Activated CD4-positive, alpha-beta T cell treated with anti-CD3 and anti-CD28 coated beads for 36 hours (primary cell): ENCODE measurements around the gene VCP. TPM values are rescaled to one million over a fixed set of nuclear protein-coding genes. Genes with fewer than 3 reads are reported as not detected.
A peak's percentile ranks its signal among the peaks of the same experiment; 100 is the strongest.

Experiments used
- ATAC-seq: fragments of 200-7000 bp; cut with Tn5 transposase; one replicate; pipeline ENCODE4 v1.10.0; 2021; ENCODE audit warnings: mild to moderate bottlenecking, moderate library complexity
- CTCF ChIA-PET: fragments of 350-600 bp; sonication (Branson Sonifier 250); formaldehyde crosslinking; loops from one replicate; lab custom pipeline; 2021; ENCODE audit warnings: antibody characterized with exemption; lab: Charles Lee
- POLR2A ChIA-PET: fragments of 350-600 bp; sonication (Branson Sonifier 250); formaldehyde crosslinking; loops from one replicate; lab custom pipeline; 2021; ENCODE audit warnings: antibody characterized with exemption, inconsistent platforms; lab: Charles Lee
- DNase-seq: peaks from one replicate; pipeline ENCODE4 v3.0.0-alpha.2; 2020
- H3K27ac Mint-ChIP-seq: one replicate; pipeline ENCODE4 v1.8.0; 2021; ENCODE audit warnings: mixed read lengths
- H3K27me3 Mint-ChIP-seq: one replicate; pipeline ENCODE4 v1.8.0; 2021; ENCODE audit warnings: mixed read lengths
- H3K36me3 Mint-ChIP-seq: one replicate; pipeline ENCODE4 v1.8.0; 2021; ENCODE audit warnings: low read depth, mixed read lengths
- H3K4me1 Mint-ChIP-seq: one replicate; pipeline ENCODE4 v1.8.0; 2021; ENCODE audit warnings: mixed read lengths
- H3K4me3 Mint-ChIP-seq: one replicate; pipeline ENCODE4 v1.8.0; 2021; ENCODE audit warnings: mild to moderate bottlenecking, moderate library complexity, mixed read lengths
- H3K9me3 Mint-ChIP-seq: one replicate; pipeline ENCODE4 v1.8.0; 2021; ENCODE audit warnings: low read depth, mixed read lengths
- intact Hi-C, 2 experiments: fragments of 100-400 bp; cut with DNase I in 1 of 2; cut with micrococcal nuclease in 1 of 2; formaldehyde crosslinking; loops; one replicate each; pipeline versions ENCODE4 v1.14.2 to v1.15.1; 2022 to 2024; cut with DNase I, micrococcal nuclease
- total RNA-seq, 2 experiments: library from RNA; stranded (reverse); gene quantifications; one replicate each; pipeline ENCODE4 v1.2.3, GENCODE V29; 2021

VCP gene
- total RNA-seq, 2 experiments from 2014 or later: 261 to 268 TPM

DNA sequence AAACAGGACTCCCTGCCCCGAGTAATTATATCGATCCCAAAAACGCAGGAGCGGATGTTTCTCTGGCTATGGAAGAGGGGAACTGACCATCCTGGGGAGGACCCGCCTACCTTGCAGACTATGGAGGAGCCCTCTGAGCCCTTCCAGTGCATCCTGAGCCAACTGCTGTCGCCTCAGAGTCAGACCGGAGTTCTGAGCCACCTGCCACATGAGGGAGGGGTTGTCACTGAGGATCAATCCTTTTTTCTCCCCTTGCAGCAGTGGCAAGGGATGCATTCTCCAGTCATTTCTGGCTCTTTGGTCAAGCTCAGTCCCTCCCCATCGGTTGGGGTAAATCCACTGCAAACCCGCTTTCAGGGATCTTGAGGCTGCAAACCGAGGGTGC lies 6.6 kb upstream of the VCP start:
- CTCF ChIA-PET: interaction anchor here (0.7 to 7.5 kb wide), 11 partner anchors 10 to 736 kb away, joined by 3 to 54 read pairs (median 4); partner anchors contain the start of genes HINT2, PIGO and STOML2

DNA sequence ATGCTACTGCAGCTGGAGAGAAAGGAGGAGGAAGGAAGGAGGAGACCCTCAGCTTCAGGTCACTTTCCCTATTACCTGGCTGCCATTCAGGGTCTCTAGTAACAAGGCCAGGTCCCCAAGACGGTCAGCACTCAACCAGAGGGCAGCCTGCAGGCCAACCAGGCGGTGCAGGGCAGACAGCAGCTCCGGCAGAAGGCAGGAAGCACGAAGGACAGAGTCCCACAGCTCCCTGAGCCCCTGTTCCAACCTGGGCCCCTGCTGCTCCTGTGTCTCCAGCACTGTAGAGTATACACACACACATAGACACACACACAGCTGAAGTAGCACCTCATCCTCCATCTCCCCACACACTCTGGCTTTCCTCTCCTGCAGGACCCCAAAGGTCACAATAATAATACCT lies 5.6 kb upstream of the VCP start:
- no peaks in the 10 kb centered on the region for H3K27me3 Mint-ChIP-seq
- peak overlapping the region; percentile 81 for H3K4me3 Mint-ChIP-seq
- no peak for ATAC-seq
- ChIA-PET CTCF (interaction anchor here (1.1 to 7.5 kb wide), 2 partner anchors 18 to 38 kb away, joined by 3 to 54 read pairs; partner anchors contain the start of genes ATOSB and PIGO), POLR2A (interaction anchor here (0.5 to 2.4 kb wide), 3 partner anchors 17 to 26 kb away, joined by 3 to 10 read pairs (median 3); partner anchors contain the start of gene STOML2)
- peaks cover 43% of the 10 kb centered on the region for H3K36me3 Mint-ChIP-seq
- H3K4me1 Mint-ChIP-seq: peaks cover 29% of the 10 kb centered on the region
- intact Hi-C loops: loop anchor here in 1 of 2 experiments (10.0 kb wide), 1 partner anchor 1783 kb away; the partner anchor contains the start of gene NFX1
- H3K27ac Mint-ChIP-seq: peak overlapping the region; percentile 96
- no peak for DNase-seq
- no peaks in the 10 kb centered on the region for H3K9me3 Mint-ChIP-seq

More for the DNA sequence above, 6.6 kb upstream of the VCP start:
- Mint-ChIP-seq H3K27ac (peak overlapping the region; percentile 96), H3K36me3 (peaks cover 35% of the 10 kb centered on the region), H3K27me3 (no peaks in the 10 kb centered on the region), H3K9me3 (no peaks in the 10 kb centered on the region), H3K4me3 (peak overlapping the region; percentile 81), H3K4me1 (peaks cover 19% of the 10 kb centered on the region)
- POLR2A ChIA-PET: interaction anchor here (0.6 to 2.4 kb wide), 5 partner anchors 13 to 36 kb away, joined by 3 to 10 read pairs (median 5); partner anchors contain the start of genes ATOSB and STOML2
- intact Hi-C loops: loop anchor here in 1 of 2 experiments (1.0 to 10.0 kb wide), 3 partner anchors 32 to 1784 kb away; partner anchors contain the start of genes ATOSB and NFX1
- ATAC-seq (no peak), DNase-seq (peak; percentile 34)

DNA sequence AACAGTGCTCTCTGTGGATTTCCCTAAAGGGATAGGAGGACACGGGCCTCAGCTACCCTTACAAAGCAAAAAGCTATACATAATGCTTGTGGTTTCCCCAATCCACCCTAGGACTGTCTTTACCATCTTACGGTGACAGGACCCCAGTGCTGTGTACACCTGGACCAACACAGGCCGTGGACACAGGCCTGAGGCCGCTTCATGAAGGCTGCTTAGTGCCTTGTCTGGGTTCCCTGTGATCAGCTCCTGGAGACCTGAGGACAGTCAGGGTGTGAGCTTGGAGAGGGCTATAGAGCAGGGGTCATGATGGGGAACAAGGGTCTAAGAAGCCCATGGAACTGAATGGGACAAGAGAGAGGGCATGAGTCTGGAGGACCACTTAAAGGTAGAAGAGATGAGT lies 4.4 kb upstream of the VCP start:
- ChIA-PET POLR2A (interaction anchor here (0.9 to 1.1 kb wide), 2 partner anchors 27 to 75 kb away, joined by 3 read pairs; no protein-coding TSS in a partner anchor), CTCF (interaction anchor here (0.9 to 7.5 kb wide), 4 partner anchors 8 to 177 kb away, joined by 3 to 54 read pairs (median 4); partner anchors contain the start of genes ATOSB and PIGO)
- no peak for ATAC-seq
- Mint-ChIP-seq H3K4me3 (no peak overlapping the region), H3K27me3 (no peaks in the 10 kb centered on the region), H3K9me3 (no peaks in the 10 kb centered on the region), H3K36me3 (peaks cover 48% of the 10 kb centered on the region), H3K4me1 (peaks cover 34% of the 10 kb centered on the region), H3K27ac (no peak overlapping the region)
- intact Hi-C loops: loop anchor here in 1 of 2 experiments (10.0 kb wide), 1 partner anchor 1782 kb away; the partner anchor contains the start of gene NFX1
- no peak for DNase-seq

DNA sequence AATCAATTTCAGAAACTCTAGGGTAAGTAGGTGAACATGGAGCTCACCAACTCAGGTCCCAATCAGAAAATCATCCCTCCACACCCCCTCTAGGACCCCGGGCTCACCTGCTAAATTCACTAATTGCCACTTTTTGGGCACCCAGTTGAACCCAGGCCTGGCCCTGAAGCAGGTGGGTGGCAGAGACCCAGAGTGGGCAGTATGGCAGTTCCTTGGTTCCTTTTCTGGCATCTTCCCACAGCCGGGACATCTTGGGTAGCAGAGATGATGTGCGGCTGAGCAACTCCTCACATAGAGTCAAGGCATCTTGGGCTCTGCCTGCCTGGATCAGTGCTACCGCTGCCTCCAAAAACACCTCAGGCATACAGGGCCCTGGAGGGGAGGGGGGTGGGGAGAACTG lies 2.9 kb upstream of the VCP start:
- Mint-ChIP-seq H3K36me3 (peaks cover 60% of the 10 kb centered on the region), H3K9me3 (no peaks in the 10 kb centered on the region), H3K4me1 (peaks cover 41% of the 10 kb centered on the region), H3K4me3 (no peak overlapping the region), H3K27me3 (no peaks in the 10 kb centered on the region), H3K27ac (no peak overlapping the region)
- POLR2A ChIA-PET: no interaction called here
- no peak for DNase-seq
- intact Hi-C loops: loop anchor here in 1 of 2 experiments (10.0 kb wide), 1 partner anchor 1781 kb away; the partner anchor contains the start of gene NFX1
- no peak for ATAC-seq
- CTCF ChIA-PET: interaction anchor here (0.7 to 7.5 kb wide), 2 partner anchors 21 to 176 kb away, joined by 3 to 54 read pairs; partner anchors contain the start of gene PIGO

DNA sequence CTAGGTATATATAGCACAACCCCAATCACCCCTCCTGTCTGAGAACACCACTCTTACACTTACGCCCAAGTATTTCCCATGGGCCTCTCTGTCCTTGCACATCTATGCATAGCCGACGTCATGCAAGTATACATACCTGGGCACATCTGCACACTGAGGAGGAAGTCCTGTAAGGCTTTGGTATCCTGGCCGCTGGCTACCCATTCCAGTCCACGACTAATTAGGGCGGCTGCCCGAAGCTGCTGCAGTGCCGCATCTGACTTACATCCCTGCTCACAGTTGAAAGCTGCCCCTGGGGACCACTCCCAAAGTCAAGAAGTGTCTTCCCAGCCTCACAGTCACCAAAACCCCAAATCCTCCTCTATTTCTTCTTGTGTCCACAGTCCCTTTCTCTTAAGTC lies 2.4 kb upstream of the VCP start:
- no peaks in the 10 kb centered on the region for H3K9me3 Mint-ChIP-seq
- no peak overlapping the region for H3K4me3 Mint-ChIP-seq
- intact Hi-C loops: loop anchor here in 1 of 2 experiments (5.0 to 10.0 kb wide), 3 partner anchors 437 to 1780 kb away; partner anchors contain the start of genes CCDC107, NFX1, RMRP and SIGMAR1
- DNase-seq: no peak
- H3K27me3 Mint-ChIP-seq: no peaks in the 10 kb centered on the region
- H3K36me3 Mint-ChIP-seq: peaks cover 64% of the 10 kb centered on the region
- peaks cover 42% of the 10 kb centered on the region for H3K4me1 Mint-ChIP-seq
- ChIA-PET POLR2A (no interaction called here), CTCF (interaction anchor here (7.5 kb wide), 1 partner anchor 21 kb away, joined by 54 read pairs; the partner anchor contains the start of gene PIGO)
- no peak for ATAC-seq
- H3K27ac Mint-ChIP-seq: no peak overlapping the region

DNA sequence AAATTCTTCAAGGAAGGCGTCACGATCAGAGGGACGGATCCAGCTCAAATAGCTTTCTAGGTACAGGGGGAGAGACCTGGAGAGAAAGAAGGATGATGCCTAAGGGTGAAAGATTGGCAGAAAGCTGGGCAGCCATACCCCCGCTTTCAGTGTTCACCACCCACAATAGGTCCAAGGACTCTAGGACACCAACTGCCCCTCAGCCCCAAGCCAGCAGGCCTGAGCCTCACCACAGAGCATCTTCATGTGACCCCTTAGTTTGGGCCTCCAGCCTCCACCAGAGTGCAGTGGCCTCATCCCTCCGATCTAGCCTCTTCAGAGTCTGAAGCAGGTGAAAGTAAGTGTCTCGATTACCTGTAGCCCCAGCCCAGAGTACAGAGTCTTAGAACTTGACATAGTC lies 1.7 kb upstream of the VCP start:
- Mint-ChIP-seq H3K4me3 (no peak overlapping the region), H3K27ac (no peak overlapping the region), H3K36me3 (peaks cover 68% of the 10 kb centered on the region), H3K27me3 (no peaks in the 10 kb centered on the region), H3K9me3 (no peaks in the 10 kb centered on the region), H3K4me1 (peaks cover 49% of the 10 kb centered on the region)
- intact Hi-C loops: loop anchor here in 1 of 2 experiments (5.0 to 10.0 kb wide), 3 partner anchors 437 to 1779 kb away; partner anchors contain the start of genes CCDC107, NFX1, RMRP and SIGMAR1
- ATAC-seq: no peak
- ChIA-PET POLR2A (no interaction called here), CTCF (interaction anchor here (0.6 to 0.7 kb wide), 2 partner anchors 10 to 53 kb away, joined by 3 to 4 read pairs; no protein-coding TSS in a partner anchor)
- no peak for DNase-seq

DNA sequence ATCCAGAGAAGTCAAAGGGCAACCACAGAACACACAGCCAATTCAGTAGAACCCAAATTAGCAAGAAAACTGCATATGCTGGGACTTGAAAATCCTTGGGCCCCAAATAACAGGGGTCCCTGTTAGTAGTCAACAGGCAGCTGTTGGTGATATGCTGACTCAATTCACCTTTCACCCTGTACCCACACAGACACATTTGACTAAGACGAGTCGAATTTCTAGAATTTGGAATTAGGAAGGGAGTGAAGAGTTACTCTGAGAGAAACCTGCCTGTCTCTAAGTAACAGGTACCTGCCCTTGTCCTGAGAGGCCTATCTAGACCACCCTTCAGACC lies 821 bp upstream of the VCP start:
- ChIA-PET CTCF (interaction anchor here (0.7 to 1.8 kb wide), 2 partner anchors 9 to 480 kb away, joined by 4 read pairs; no protein-coding TSS in a partner anchor), POLR2A (interaction anchor here (0.8 kb wide), 1 partner anchor 72 kb away, joined by 3 read pairs; no protein-coding TSS in a partner anchor)
- no peaks in the 10 kb centered on the region for H3K9me3 Mint-ChIP-seq
- no peaks in the 10 kb centered on the region for H3K27me3 Mint-ChIP-seq
- peaks cover 76% of the 10 kb centered on the region for H3K36me3 Mint-ChIP-seq
- ATAC-seq (no peak), DNase-seq (peak; percentile 25)
- H3K4me1 Mint-ChIP-seq: peaks cover 53% of the 10 kb centered on the region
- H3K4me3 Mint-ChIP-seq: peak overlapping the region; percentile 91
- intact Hi-C loops: loop anchor here in 1 of 2 experiments (2.0 to 10.0 kb wide), 5 partner anchors 436 to 1778 kb away; partner anchors contain the start of genes CCDC107, CREB3, NFX1 and RMRP
- H3K27ac Mint-ChIP-seq: peak overlapping the region; percentile 91

DNA sequence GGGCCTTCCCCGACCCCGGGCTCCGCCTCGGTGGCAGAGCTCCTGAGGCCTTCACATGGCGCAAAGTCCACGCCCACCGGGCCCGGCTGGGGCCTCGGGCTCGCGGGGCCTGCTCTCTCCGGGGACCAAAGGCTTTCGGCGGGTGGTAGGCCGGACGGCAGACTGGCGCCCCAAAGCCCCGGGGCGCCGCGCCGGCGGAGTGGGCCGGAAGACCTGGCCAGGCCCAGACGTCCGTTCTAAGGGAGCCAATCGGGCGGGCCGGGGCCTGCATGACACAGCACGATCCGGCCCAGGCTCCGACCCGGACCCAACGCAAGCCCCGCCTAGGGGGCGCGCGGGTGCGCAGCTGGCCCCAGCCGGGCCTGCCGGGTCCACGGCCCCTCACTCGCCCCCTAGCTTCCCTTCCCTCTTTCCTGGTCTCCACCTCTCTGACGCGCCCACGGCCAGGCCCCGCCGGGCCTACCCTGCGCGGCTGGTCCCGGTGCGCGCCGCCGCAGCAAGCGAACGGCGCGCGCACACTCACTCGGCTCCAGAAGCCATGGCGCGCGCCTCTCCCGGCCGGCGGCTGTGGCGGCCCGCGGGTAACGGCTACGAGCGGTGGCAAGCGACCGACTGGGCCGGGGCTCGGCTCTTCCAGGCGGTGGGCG lies 488 bp downstream of the VCP start:
- intact Hi-C loops: loop anchor here (1.0 to 10.0 kb wide), 14 partner anchors 8 to 1777 kb away; partner anchors contain the start of genes DNAJB5 (in 2 of the 2), PIGO (in 2 of the 2), ATOSB (in 1 of the 2) and CCDC107 (in 1 of the 2)
- CTCF ChIA-PET: interaction anchor here (0.7 to 2.5 kb wide), 13 partner anchors 9 to 482 kb away, joined by 3 to 15 read pairs (median 4); partner anchors contain the start of gene PIGO
- Mint-ChIP-seq H3K27me3 (no peaks in the 10 kb centered on the region), H3K36me3 (peaks cover 75% of the 10 kb centered on the region), H3K27ac (peak overlapping the region; percentile 95), H3K4me1 (peaks cover 56% of the 10 kb centered on the region), H3K9me3 (no peaks in the 10 kb centered on the region), H3K4me3 (peak overlapping the region; percentile 91)
- ATAC-seq (peak; percentile 47), DNase-seq (peak; percentile 83)
- POLR2A ChIA-PET: interaction anchor here (0.6 to 2.3 kb wide), 8 partner anchors 9 to 743 kb away, joined by 3 to 15 read pairs (median 4); partner anchors contain the start of genes FANCG, HINT2 and STOML2

DNA sequence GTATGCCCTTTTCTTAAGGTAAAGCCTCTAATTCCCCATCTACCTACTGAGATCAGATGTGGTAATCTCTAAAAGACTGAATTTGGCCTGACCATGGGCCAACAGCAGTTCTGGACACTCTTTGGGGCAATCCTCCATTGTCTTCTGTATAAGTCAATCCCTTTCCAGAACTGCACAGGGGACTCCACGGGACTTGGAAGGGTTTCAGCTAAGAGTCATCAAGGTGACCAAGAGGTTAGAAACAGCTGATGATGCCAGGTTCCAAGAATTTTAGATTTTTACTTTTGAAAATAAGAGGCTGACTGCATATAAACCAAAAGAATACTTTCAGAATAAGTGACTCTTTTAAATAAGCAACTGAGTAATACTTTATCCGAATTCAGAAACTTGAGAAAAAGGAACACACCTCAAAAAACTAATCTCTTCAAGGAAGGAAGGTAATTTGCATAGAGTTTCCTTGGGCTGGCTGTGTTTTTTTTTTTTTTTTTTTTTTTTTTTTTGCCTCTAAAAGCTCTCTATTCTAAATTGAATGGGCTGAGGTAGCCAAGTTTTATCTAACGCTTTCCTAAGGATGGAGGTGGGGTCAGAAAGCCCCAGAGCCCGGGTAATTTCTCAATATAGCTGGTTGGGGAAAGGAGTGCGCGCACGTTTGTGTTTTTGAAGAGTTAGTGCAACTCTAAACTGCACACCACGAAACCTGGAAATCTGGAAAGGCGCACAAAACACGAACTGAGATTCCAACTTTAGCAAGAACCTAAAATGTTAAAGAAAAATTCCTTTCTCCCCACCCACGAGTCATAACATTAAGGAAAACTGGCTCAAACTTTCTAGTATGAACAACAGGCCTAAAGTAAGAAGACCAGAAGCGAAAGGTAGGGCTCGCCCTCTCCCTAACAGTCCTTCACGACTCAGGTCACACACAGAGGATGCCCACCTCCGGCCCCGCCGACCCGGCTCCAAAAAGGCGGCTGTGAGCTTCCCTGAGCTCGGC lies 1.3 kb downstream of the VCP start:
- POLR2A ChIA-PET: interaction anchor here (0.6 to 2.3 kb wide), 7 partner anchors 10 to 43 kb away, joined by 3 to 15 read pairs (median 5); partner anchors contain the start of genes FANCG and STOML2
- no peak for DNase-seq
- CTCF ChIA-PET: interaction anchor here (0.5 to 2.5 kb wide), 13 partner anchors 9 to 1335 kb away, joined by 3 to 15 read pairs (median 4); partner anchors contain the start of genes FANCG and PIGO
- Mint-ChIP-seq H3K4me1 (peaks cover 59% of the 10 kb centered on the region), H3K4me3 (peak overlapping the region; percentile 91), H3K27me3 (no peaks in the 10 kb centered on the region), H3K36me3 (peaks cover 76% of the 10 kb centered on the region), H3K27ac (peak overlapping the region; percentile 95), H3K9me3 (no peaks in the 10 kb centered on the region)
- intact Hi-C loops: loop anchor here in 1 of 2 experiments (2.0 to 10.0 kb wide), 4 partner anchors 434 to 1776 kb away; partner anchors contain the start of genes CCDC107, NFX1, RMRP and SIGMAR1
- no peak for ATAC-seq
